ENCODE data around the gene EPM2A.

GRCh38 chr6:145656128-145656527 lies 79.2 kb downstream of the EPM2A start:
- TF ChIP-seq, protein P1, sequence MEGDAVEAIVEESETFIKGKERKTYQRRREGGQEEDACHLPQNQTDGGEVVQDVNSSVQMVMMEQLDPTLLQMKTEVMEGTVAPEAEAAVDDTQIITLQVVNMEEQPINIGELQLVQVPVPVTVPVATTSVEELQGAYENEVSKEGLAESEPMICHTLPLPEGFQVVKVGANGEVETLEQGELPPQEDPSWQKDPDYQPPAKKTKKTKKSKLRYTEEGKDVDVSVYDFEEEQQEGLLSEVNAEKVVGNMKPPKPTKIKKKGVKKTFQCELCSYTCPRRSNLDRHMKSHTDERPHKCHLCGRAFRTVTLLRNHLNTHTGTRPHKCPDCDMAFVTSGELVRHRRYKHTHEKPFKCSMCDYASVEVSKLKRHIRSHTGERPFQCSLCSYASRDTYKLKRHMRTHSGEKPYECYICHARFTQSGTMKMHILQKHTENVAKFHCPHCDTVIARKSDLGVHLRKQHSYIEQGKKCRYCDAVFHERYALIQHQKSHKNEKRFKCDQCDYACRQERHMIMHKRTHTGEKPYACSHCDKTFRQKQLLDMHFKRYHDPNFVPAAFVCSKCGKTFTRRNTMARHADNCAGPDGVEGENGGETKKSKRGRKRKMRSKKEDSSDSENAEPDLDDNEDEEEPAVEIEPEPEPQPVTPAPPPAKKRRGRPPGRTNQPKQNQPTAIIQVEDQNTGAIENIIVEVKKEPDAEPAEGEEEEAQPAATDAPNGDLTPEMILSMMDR (IDR thresholded peaks at IDR 0.05), result no peak
- no peak for TF ChIP-seq POLR2A (IDR thresholded peaks at IDR 0.05)
